ENCODE results near the gene FCGR3A. TPM values are rescaled to one million over a fixed set of nuclear protein-coding genes. Genes with fewer than 3 reads are reported as not detected.
A peak's percentile ranks its signal among the peaks of the same experiment; 100 is the strongest.
"Not testable (repeated sequence)": the region's sequence is repeated elsewhere in the genome, so short reads cannot be mapped to it uniquely, and the experiment has no call there.

Gene FCGR3A
- total RNA-seq, 1 donor from 2014 or later = not detected

- H3K27me3 ChIP-seq (ENCODE audit: control insufficient read depth, insufficient read depth, low read length); H3K4me3 ChIP-seq (ENCODE audit: low read depth, low read length); H3K36me3 ChIP-seq (ENCODE audit: control insufficient read depth, insufficient read depth, low read length); DNase-seq (ENCODE audit: low read depth): not testable (repeated sequence)
- peak; percentile 75 for FAIRE-seq
Measured at GRCh38 chr1:161547995-161548741, 1.4 kb downstream of the FCGR3A start.

GRCh38 chr1:161545005-161545731 is 4.5 kb downstream of the FCGR3A start:
- H3K36me3 ChIP-seq (ENCODE audit: control insufficient read depth, insufficient read depth, low read length); H3K4me3 ChIP-seq (ENCODE audit: low read depth, low read length); H3K27me3 ChIP-seq (ENCODE audit: control insufficient read depth, insufficient read depth, low read length); FAIRE-seq; DNase-seq (ENCODE audit: low read depth): not testable (repeated sequence)

GRCh38 chr1:161543125-161543524 is 6.5 kb downstream of the FCGR3A start:
- not testable (repeated sequence) for FAIRE-seq; DNase-seq (ENCODE audit: low read depth); H3K4me3 ChIP-seq (ENCODE audit: low read depth, low read length); H3K36me3 ChIP-seq (ENCODE audit: control insufficient read depth, insufficient read depth, low read length); H3K27me3 ChIP-seq (ENCODE audit: control insufficient read depth, insufficient read depth, low read length)

- not testable (repeated sequence) for FAIRE-seq; DNase-seq (ENCODE audit: low read depth); H3K27me3 ChIP-seq (ENCODE audit: control insufficient read depth, insufficient read depth, low read length); H3K36me3 ChIP-seq (ENCODE audit: control insufficient read depth, insufficient read depth, low read length); H3K4me3 ChIP-seq (ENCODE audit: low read depth, low read length)
Measured at GRCh38 chr1:161542091-161542559, 7.5 kb downstream of the FCGR3A start.

- H3K4me3 ChIP-seq (ENCODE audit: low read depth, low read length); H3K27me3 ChIP-seq (ENCODE audit: control insufficient read depth, insufficient read depth, low read length); H3K36me3 ChIP-seq (ENCODE audit: control insufficient read depth, insufficient read depth, low read length); FAIRE-seq: not testable (repeated sequence)
- peak; percentile 60 for DNase-seq (ENCODE audit: low read depth)
Measured at GRCh38 chr1:161540570-161540960, 9.1 kb downstream of the FCGR3A start.

GRCh38 chr1:161539731-161540569 is 9.7 kb downstream of the FCGR3A start:
- peak overlapping the region; percentile 50 for H3K4me3 ChIP-seq (ENCODE audit: low read depth, low read length)
- not testable (repeated sequence) for H3K36me3 ChIP-seq (ENCODE audit: control insufficient read depth, insufficient read depth, low read length); H3K27me3 ChIP-seq (ENCODE audit: control insufficient read depth, insufficient read depth, low read length); FAIRE-seq
- DNase-seq (ENCODE audit: low read depth) = peak; percentile 85

- not testable (repeated sequence) for H3K36me3 ChIP-seq (ENCODE audit: control insufficient read depth, insufficient read depth, low read length); FAIRE-seq; H3K27me3 ChIP-seq (ENCODE audit: control insufficient read depth, insufficient read depth, low read length); H3K4me3 ChIP-seq (ENCODE audit: low read depth, low read length); DNase-seq (ENCODE audit: low read depth)
Measured at GRCh38 chr1:161538925-161539479, 10.6 kb downstream of the FCGR3A start.

- not testable (repeated sequence) for DNase-seq (ENCODE audit: low read depth)
Measured at GRCh38 chr1:161537068-161537669, 12.4 kb downstream of the FCGR3A start.

GRCh38 chr1:161532644-161533567 is 16.7 kb downstream of the FCGR3A start:
- not testable (repeated sequence) for DNase-seq (ENCODE audit: low read depth); H3K27me3 ChIP-seq (ENCODE audit: control insufficient read depth, insufficient read depth, low read length); H3K4me3 ChIP-seq (ENCODE audit: low read depth, low read length); H3K36me3 ChIP-seq (ENCODE audit: control insufficient read depth, insufficient read depth, low read length); FAIRE-seq

More at GRCh38 chr1:161537068-161537669, 12.4 kb downstream of the FCGR3A start:
- not testable (repeated sequence) for H3K36me3 ChIP-seq (ENCODE audit: control insufficient read depth, insufficient read depth, low read length); FAIRE-seq; H3K4me3 ChIP-seq (ENCODE audit: low read depth, low read length); H3K27me3 ChIP-seq (ENCODE audit: control insufficient read depth, insufficient read depth, low read length)
